Spinal cord (tissue), 10 donors: ENCODE measurements around the gene LLGL2. TPM values are rescaled to one million over a fixed set of nuclear protein-coding genes. Genes with fewer than 3 reads are reported as not detected.
"Not testable (repeated sequence)": the region's sequence is repeated elsewhere in the genome, so short reads cannot be mapped to it uniquely, and the experiment has no call there.

Experiments
- DNase-seq, 6 donors: peaks; one replicate each; pipeline versions ENCODE4 v3.0.0 to v3.0.0-alpha.2; 2013 to 2015; ENCODE audit warnings: low spot score in 6 of 6, low read depth in 4 of 6
- H3K27ac ChIP-seq: one replicate; pipeline ENCODE4 v1.5.1; 2013; ENCODE audit warnings: low read depth, low read length, control low read depth
- H3K27me3 ChIP-seq: one replicate; pipeline ENCODE4 v1.6.1; 2013; ENCODE audit warnings: low read length; ENCODE audit not compliant: control insufficient read depth, insufficient read depth
- H3K36me3 ChIP-seq: one replicate; pipeline ENCODE4 v1.6.1; 2013; ENCODE audit warnings: low read length; ENCODE audit not compliant: control insufficient read depth, insufficient read depth
- H3K4me1 ChIP-seq: one replicate; pipeline ENCODE4 v1.6.1; 2013; ENCODE audit warnings: low read length; ENCODE audit not compliant: control insufficient read depth, insufficient read depth
- H3K4me3 ChIP-seq: one replicate; pipeline ENCODE4 v1.5.1; 2013; ENCODE audit warnings: low read depth, low read length, control low read depth
- H3K9me3 ChIP-seq: one replicate; pipeline ENCODE4 v1.6.1; 2013; ENCODE audit warnings: low read length; ENCODE audit not compliant: control insufficient read depth, insufficient read depth
- WGBS: methylation state at CpG from one replicate; pipeline ENCODE4 v1.1.5; 2013; ENCODE audit warnings: missing lambda C conversion rate; ENCODE audit not compliant: insufficient coverage; 5-methylcytosine and 5-hydroxymethylcytosine counted together
- polyA plus RNA-seq, 2 donors: library from polyadenylated mRNA; unstranded; fragments of 120-200 nt; gene quantifications; one replicate each; pipeline ENCODE4 v1.2.1, GENCODE V29; 2013; ENCODE audit not compliant: insufficient read length in 2 of 2
- total RNA-seq, 2 donors: library from RNA; depleted of rRNA in 1 of 2; stranded (reverse); fragments of 120-200 nt in 1 of 2; fragments of >200 nt in 1 of 2; gene quantifications; one replicate each; pipeline versions ENCODE4 v1.2.3 to v1.2.4, GENCODE V29; 2013 to 2014
- donor health status: healthy.

LLGL2 gene
- total and polyA plus RNA-seq, 4 donors = 2.0 to 9.9 (median 5.7) TPM

DNA sequence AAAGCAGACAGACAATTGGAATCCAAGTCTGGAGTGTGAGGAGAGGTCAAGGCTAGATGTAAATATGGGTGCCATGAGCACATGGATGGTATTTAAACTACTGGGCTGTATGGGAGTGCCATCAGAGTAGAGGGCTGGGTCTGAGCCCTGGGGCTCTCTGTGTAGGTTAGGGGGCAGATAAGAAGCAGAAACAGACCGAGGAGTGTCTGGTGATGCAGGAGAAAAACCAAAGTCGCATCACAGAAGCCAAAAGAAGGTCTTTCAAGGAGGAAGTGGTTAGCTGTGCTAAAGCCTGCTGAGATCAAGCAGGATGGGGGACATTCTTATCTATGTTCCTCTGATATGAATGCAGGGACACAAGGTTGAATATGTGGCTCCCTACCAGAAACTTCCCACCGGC, 7.3 kb upstream of the LLGL2 start:
- no peak for DNase-seq
- H3K9me3 ChIP-seq = no peaks in the 10 kb centered on the region
- H3K36me3 ChIP-seq = peaks cover 49% of the 10 kb centered on the region
- peaks cover 33% of the 10 kb centered on the region for H3K4me1 ChIP-seq
- no peak overlapping the region for H3K27ac ChIP-seq
- no peak overlapping the region for H3K4me3 ChIP-seq
- 80% methylated on average over 2 of the region's 3 CpGs for WGBS
- no peaks in the 10 kb centered on the region for H3K27me3 ChIP-seq

DNA sequence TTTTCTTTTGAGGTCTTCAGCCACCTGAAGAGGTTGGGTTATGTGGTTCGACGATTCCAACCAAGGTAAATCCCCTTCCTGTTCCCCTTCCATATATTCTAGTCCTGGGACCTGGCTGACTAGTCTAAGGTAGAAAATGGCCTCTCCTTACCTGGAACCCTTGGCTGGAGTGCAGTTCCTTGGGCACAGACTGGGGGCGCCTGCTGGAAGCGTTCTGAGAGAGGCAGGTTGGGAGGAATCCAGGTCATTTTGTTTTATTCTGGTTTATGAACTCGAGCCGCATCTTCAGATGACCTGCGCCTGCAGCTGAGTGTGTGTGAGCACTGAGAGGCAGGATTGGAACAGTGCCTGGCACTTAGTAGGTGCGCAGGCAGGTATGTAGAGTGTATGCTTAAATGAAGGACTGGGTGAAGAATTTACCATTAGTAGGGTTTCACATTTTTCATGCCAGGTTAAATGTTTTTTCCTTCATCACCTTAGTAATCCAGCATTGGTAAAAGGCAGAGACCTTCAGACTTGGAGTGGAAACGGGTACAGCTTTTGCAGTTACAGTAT, 6.4 kb upstream of the LLGL2 start:
- WGBS = 89% methylated on average over 7 of the region's 9 CpGs
- Histone ChIP-seq H3K9me3 (no peaks in the 10 kb centered on the region), H3K4me3 (no peak overlapping the region), H3K27ac (no peak overlapping the region), H3K4me1 (peaks cover 24% of the 10 kb centered on the region), H3K27me3 (no peaks in the 10 kb centered on the region), H3K36me3 (peaks cover 49% of the 10 kb centered on the region)
- no peak for DNase-seq

DNA sequence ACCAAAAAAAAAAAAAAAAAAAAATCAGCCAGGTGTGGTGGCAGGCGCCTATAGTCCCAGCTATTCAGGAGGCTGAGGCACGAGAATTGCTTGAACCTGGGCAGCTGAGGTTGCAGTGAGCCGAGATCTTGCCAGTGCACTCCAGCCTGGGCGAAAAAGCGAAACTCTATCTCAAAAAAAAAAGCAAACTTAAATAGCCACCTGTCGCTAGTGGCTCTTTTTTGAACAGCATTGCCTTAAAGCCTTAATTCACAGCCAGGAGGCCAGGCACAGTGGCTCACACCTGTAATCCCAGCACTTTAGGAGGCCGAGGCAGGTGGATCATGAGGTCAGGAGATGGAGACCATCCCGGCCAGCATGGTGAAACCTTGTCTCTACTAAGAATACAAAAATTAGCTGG, 5.1 kb upstream of the LLGL2 start:
- H3K4me1 ChIP-seq = peaks cover 25% of the 10 kb centered on the region
- whole genome bisulfite sequencing = 96% methylated on average over 6 of the region's 8 CpGs
- DNase-seq, H3K4me3 ChIP-seq, H3K27ac ChIP-seq, H3K9me3 ChIP-seq, H3K27me3 ChIP-seq: not testable (repeated sequence)
- H3K36me3 ChIP-seq = peaks cover 47% of the 10 kb centered on the region

DNA sequence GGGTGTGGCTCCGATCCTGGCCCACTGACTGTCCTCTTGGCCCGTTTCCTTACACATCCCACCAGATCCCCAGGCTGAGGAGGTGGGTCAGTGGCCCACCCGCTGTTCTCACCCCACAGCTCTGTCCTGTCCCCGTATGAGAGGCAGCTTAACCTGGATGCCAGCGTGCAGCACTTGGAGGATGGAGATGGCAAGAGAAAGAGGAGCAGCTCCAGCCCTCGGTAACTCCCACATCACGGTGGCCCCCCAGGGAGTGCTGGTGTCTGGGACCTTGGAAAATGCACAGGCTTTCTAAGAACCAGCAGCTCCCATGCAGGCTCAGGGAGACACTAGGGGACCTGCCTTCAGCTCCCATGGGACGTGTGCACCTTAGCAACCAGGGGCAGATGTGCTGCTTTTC, 4.2 kb upstream of the LLGL2 start:
- DNase-seq = no peak
- H3K4me3 ChIP-seq = no peak overlapping the region
- H3K9me3 ChIP-seq = no peaks in the 10 kb centered on the region
- 89% methylated on average over 8 of the region's 8 CpGs for WGBS
- peaks cover 2% of the 10 kb centered on the region for H3K27me3 ChIP-seq
- H3K4me1 ChIP-seq = peaks cover 23% of the 10 kb centered on the region
- H3K36me3 ChIP-seq = peaks cover 47% of the 10 kb centered on the region
- no peak overlapping the region for H3K27ac ChIP-seq

DNA sequence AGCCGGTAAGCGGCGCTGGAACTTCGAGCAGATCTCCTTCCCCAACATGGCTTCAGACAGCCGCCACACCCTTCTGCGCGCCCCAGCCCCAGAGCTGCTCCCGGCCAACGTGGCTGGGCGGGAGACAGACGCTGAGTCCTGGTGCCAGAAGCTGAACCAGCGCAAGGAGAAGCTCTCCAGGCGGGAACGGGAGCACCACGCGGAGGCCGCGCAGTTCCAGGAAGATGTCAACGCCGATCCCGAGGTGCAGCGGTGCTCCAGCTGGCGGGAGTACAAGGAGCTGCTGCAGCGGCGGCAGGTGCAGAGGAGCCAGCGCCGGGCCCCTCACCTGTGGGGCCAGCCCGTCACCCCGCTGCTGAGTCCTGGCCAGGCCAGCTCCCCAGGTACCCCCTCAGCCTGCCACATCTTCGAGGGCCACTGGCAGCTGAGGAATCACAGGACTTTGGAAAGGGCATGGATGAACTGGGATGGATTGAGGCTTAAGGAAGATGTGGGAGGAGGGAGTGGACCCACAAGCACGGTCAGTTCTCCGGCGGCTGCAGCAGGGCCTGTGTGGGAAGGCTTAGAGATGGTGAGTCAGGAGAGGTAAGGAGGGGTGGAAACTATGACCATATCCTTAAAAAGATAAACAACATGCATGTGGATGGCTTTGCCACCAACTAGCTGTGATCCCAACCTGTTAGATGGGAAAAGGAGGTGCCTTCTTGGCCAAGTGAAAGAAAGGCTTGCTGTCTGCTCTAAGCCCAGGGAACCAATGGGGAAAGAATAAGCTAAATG, 3.4 kb upstream of the LLGL2 start:
- H3K4me1 ChIP-seq = peaks cover 23% of the 10 kb centered on the region
- WGBS = 94% methylated on average over 28 of the region's 33 CpGs
- no peaks in the 10 kb centered on the region for H3K9me3 ChIP-seq
- peaks cover 47% of the 10 kb centered on the region for H3K36me3 ChIP-seq
- H3K27ac ChIP-seq = no peak overlapping the region
- DNase-seq = no peak
- no peak overlapping the region for H3K4me3 ChIP-seq
- peaks cover 5% of the 10 kb centered on the region for H3K27me3 ChIP-seq

DNA sequence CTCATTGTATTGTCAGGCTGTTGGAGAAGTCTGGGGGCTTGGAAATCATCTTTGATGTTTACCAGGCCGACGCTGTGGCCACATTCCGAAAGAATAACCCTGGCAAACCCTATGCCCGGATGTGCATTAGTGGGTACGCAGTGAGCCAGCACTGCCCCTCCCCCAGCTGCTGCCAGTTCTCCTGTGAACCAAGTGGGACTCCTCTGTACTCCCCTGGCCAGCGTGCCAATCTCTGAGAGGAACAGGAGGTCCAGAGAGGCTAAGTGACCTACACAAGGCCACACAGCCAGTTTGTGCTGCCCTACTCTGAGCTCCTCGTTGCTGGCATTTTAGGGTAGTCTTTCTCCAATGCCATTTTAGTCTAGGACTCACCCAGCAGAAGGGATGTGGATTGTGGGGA, 1.9 kb upstream of the LLGL2 start:
- H3K27me3 ChIP-seq = peaks cover 5% of the 10 kb centered on the region
- H3K36me3 ChIP-seq = peaks cover 47% of the 10 kb centered on the region
- no peak overlapping the region for H3K27ac ChIP-seq
- WGBS = 94% methylated on average over 6 of the region's 7 CpGs
- H3K4me1 ChIP-seq = peaks cover 16% of the 10 kb centered on the region
- H3K4me3 ChIP-seq = no peak overlapping the region
- H3K9me3 ChIP-seq = no peaks in the 10 kb centered on the region
- no peak for DNase-seq

DNA sequence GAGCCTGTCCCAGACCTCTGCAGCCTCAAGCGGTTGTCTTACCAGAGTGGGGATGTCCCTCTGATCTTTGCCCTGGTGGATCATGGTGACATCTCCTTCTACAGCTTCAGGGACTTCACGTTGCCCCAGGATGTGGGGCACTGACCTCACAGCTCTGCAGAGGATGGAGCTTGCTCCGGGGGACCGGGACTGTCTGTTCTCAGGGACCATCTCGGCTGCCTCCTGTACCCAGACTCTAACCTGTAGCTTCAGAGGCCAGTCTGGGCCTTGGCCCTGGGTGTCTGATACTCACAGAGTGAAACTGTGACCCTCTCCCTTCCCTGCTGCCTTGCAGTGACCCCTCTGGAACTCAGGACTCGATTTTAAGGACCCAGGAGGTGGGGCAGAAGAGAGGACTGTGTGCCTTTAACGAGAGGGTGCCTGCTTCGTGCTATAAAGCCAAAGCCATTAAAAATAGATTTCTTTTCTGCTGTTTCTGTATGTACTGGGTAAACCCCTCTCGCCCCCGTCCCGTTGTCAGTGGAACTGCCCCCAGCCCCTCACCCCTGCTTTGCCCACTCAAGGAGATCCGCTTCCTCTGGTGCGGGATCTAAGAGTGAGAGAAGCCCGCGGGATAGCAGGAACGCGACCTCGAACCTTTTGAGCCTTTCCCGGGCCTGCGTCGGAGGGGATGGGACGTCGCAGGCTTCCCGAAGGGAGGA, 1.1 kb upstream of the LLGL2 start:
- peaks cover 5% of the 10 kb centered on the region for H3K27me3 ChIP-seq
- peak overlapping the region; percentile 50 for H3K4me3 ChIP-seq

DNA sequence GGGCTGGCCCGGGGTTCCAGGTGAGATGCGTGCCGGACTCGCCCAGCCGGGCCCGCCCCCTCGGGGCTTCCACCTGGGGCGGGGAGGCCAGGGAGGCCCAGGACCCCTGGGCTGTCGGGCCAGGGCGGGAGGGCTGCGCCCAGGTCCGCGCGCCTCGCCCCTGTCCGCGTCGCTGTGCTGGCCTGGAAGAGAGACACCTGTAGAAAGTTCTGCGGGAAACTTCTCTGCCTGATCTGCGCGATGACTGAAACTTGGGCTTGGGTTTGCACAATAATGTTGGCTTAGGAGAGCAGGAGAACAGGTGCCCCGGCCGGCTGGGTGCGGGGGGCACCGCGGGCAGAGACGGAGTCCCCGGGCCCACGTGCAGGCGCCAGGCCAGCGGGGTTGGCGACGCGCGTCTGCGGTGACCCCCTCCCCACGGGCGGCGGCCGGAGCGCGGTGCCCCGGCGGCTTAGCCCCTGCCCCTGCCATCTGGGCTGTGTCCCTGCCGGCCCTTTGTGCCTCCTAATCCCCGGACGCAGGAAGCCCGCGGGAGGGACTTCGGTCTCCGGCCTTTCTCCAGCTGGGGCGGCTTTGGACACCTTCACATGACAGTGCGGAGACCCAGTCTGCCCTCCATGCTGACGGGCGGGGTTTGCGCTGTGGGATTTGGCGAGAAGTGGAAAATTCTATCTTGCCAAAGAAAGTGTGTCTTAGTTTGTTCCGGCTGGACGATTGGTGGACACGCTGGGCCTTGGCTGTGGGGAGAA, 483 bp downstream of the LLGL2 start:
- Histone ChIP-seq H3K4me3 (no peak overlapping the region), H3K27ac (no peak overlapping the region), H3K4me1 (peaks cover 17% of the 10 kb centered on the region), H3K36me3 (peaks cover 27% of the 10 kb centered on the region), H3K9me3 (no peaks in the 10 kb centered on the region), H3K27me3 (peaks cover 5% of the 10 kb centered on the region)
- WGBS = 5% methylated on average over 60 of the region's 60 CpGs
- no peak for DNase-seq

More for the DNA sequence above, 1.1 kb upstream of the LLGL2 start:
- DNase-seq = no peak
- H3K4me1 ChIP-seq = peaks cover 16% of the 10 kb centered on the region
- no peak overlapping the region for H3K27ac ChIP-seq
- peaks cover 41% of the 10 kb centered on the region for H3K36me3 ChIP-seq
- 39% methylated on average over 20 of the region's 24 CpGs for WGBS
- no peaks in the 10 kb centered on the region for H3K9me3 ChIP-seq

DNA sequence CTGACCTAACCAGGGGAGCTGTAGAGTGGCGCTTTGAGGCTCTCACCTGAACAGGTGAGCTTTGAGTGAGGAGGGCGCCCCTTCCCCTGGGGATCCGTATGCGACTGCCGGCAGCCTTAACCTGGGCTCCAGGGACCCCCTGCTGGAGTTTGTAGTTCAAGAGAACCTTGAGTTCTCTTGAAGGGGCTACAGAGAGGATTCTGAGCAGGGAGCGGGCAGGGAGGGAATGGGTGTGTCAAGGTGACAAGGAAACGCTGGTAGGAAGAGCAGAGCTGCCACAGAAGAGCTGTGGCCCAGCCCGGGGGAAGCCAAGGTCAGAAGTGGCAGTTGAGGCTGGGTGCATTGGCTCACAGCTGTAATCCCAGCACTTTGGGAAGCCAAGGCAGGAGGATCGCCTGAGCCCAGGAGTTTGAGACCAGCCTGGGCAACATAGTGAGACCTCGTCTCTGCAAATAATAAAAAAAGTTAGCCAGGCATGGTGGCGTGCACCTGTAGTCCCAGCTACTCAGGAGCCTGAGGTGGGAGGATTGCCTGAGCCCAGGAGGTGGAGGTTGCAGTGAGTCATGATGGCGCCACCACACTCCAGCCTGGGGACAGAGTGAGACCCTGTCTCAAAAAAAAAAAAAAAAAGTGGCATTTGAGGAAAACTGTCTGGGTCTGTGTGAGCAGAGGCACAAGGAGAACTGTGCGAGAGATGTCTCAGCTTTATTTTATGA, 1.2 kb downstream of the LLGL2 start:
- H3K9me3 ChIP-seq = no peaks in the 10 kb centered on the region
- H3K4me3 ChIP-seq = no peak overlapping the region
- H3K27me3 ChIP-seq = peaks cover 5% of the 10 kb centered on the region
- H3K4me1 ChIP-seq = peaks cover 20% of the 10 kb centered on the region
- DNase-seq = no peak
- peaks cover 20% of the 10 kb centered on the region for H3K36me3 ChIP-seq
- no peak overlapping the region for H3K27ac ChIP-seq
- WGBS = 59% methylated on average over 12 of the region's 13 CpGs
